ENCODE data around the gene SULT4A1.

The SULT4A1 gene

GRCh38 chr22:43890901-43891331, 28.6 kb upstream of the SULT4A1 start:
- DNase-seq (ENCODE audit: low read depth in 1 of 2, low spot score in 1 of 2): no peak
- H3K27ac ChIP-seq (replicated peaks): no peak overlapping the region
- H3K4me3 ChIP-seq (replicated peaks; ENCODE audit: insufficient read depth, low read length): no peak overlapping the region
- peaks cover 35% of the 10 kb centered on the region for H3K27me3 ChIP-seq (ENCODE audit: insufficient read depth, poor library complexity, severe bottlenecking)
- no peak for TF ChIP-seq GABPA (IDR thresholded peaks at IDR 0.05; ENCODE audit: low read depth)
- no peak for TF ChIP-seq REST (IDR thresholded peaks at IDR 0.05; ENCODE audit: insufficient replicate concordance, low read depth)
- TF ChIP-seq POLR2AphosphoS5 (IDR thresholded peaks at IDR 0.05; ENCODE audit: low read depth): no peak
- TF ChIP-seq CTCF (IDR thresholded peaks at IDR 0.05; ENCODE audit: insufficient read depth, low read length): no peak
- TF ChIP-seq SPI1 (IDR thresholded peaks at IDR 0.05; ENCODE audit: borderline replicate concordance, low read depth): no peak

- Histone ChIP-seq H3K4me3 (replicated peaks; ENCODE audit: insufficient read depth, low read length) (no peak overlapping the region), H3K27ac (replicated peaks) (no peak overlapping the region), H3K27me3 (ENCODE audit: insufficient read depth, poor library complexity, severe bottlenecking) (peaks cover 35% of the 10 kb centered on the region)
- no peak for TF ChIP-seq REST (IDR thresholded peaks at IDR 0.05; ENCODE audit: insufficient replicate concordance, low read depth)
- TF ChIP-seq SPI1 (IDR thresholded peaks at IDR 0.05; ENCODE audit: borderline replicate concordance, low read depth): no peak
- no peak for TF ChIP-seq CTCF (IDR thresholded peaks at IDR 0.05; ENCODE audit: insufficient read depth, low read length)
- no peak for DNase-seq (ENCODE audit: low read depth in 1 of 2, low spot score in 1 of 2)
Observed at GRCh38 chr22:43889860-43890253, 27.5 kb upstream of the SULT4A1 start.

GRCh38 chr22:43889201-43889859, 27.0 kb upstream of the SULT4A1 start:
- Histone ChIP-seq H3K4me3 (replicated peaks; ENCODE audit: insufficient read depth, low read length) (no peak overlapping the region), H3K27me3 (ENCODE audit: insufficient read depth, poor library complexity, severe bottlenecking) (peaks cover 34% of the 10 kb centered on the region), H3K27ac (replicated peaks) (no peak overlapping the region)
- no peak for DNase-seq (ENCODE audit: low read depth in 1 of 2, low spot score in 1 of 2)
- no peak for TF ChIP-seq REST (IDR thresholded peaks at IDR 0.05; ENCODE audit: insufficient replicate concordance, low read depth)
- TF ChIP-seq SPI1 (IDR thresholded peaks at IDR 0.05; ENCODE audit: borderline replicate concordance, low read depth): no peak
- no peak for TF ChIP-seq POLR2AphosphoS5 (IDR thresholded peaks at IDR 0.05; ENCODE audit: low read depth)
- no peak for TF ChIP-seq GABPA (IDR thresholded peaks at IDR 0.05; ENCODE audit: low read depth)
- TF ChIP-seq CTCF (IDR thresholded peaks at IDR 0.05; ENCODE audit: insufficient read depth, low read length): no peak
